Adrenal gland (tissue), 5 donors: ENCODE data around the gene FNDC11.

Experiments
- POLR2A ChIP-seq, 2 donors: fragments of 450-650 bp; IDR thresholded peaks; one replicate each; pipeline ENCODE4 v1.6.1; 2017; ENCODE audit warnings: antibody characterized with exemption in 2 of 2, mild to moderate bottlenecking in 2 of 2, moderate library complexity in 1 of 2
- TF ChIP-seq, protein P1 (sequence below), 6 experiments: fragments of 450-650 bp in 4 of 6; fragments of 200-600 bp in 2 of 6; sonication (generic) in 1 of 6; IDR thresholded peaks; 1 replicate in 5 of 6; 2 replicates in 1 of 6; pipeline versions ENCODE4 v1.5.1 to v1.8.0; 2016 to 2021; ENCODE audit warnings: antibody characterized with exemption in 6 of 6, mild to moderate bottlenecking in 2 of 6, moderate library complexity in 1 of 6
- donor health status: DM: no; HTN: no; CAD: no.

GRCh38 chr20:63543131-63543530, 10.8 kb upstream of the FNDC11 start:
- TF ChIP-seq, protein P1, sequence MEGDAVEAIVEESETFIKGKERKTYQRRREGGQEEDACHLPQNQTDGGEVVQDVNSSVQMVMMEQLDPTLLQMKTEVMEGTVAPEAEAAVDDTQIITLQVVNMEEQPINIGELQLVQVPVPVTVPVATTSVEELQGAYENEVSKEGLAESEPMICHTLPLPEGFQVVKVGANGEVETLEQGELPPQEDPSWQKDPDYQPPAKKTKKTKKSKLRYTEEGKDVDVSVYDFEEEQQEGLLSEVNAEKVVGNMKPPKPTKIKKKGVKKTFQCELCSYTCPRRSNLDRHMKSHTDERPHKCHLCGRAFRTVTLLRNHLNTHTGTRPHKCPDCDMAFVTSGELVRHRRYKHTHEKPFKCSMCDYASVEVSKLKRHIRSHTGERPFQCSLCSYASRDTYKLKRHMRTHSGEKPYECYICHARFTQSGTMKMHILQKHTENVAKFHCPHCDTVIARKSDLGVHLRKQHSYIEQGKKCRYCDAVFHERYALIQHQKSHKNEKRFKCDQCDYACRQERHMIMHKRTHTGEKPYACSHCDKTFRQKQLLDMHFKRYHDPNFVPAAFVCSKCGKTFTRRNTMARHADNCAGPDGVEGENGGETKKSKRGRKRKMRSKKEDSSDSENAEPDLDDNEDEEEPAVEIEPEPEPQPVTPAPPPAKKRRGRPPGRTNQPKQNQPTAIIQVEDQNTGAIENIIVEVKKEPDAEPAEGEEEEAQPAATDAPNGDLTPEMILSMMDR (IDR thresholded peaks at IDR 0.05) = no peak
- TF ChIP-seq POLR2A (IDR thresholded peaks at IDR 0.05) = no peak
